Keratinocyte (primary cell): ENCODE data around the gene PNCK. TPM values are rescaled to one million over a fixed set of nuclear protein-coding genes. Genes with fewer than 3 reads are reported as not detected.

Experiments used
- DNase-seq: peaks from one replicate; pipeline ENCODE4 v3.0.0-alpha.2; 2011; ENCODE audit warnings: low read depth, missing footprints, low spot score
- FAIRE-seq: peaks from 2 replicates; lab custom pipeline; 2011; peaks lifted over from hg19 to GRCh38; lab: Jason Lieb, UNC
- H2AFZ ChIP-seq: 2 replicates; pipeline ENCODE4 v1.6.0; 2012; ENCODE audit warnings: low read length, control low read depth, inconsistent platforms; ENCODE audit not compliant: control insufficient read depth
- H3K27ac ChIP-seq: 2 replicates; pipeline ENCODE4 v1.5.1; 2011; ENCODE audit warnings: low read length; ENCODE audit not compliant: control insufficient read depth, insufficient read depth
- H3K27me3 ChIP-seq: 3 replicates; pipeline ENCODE4 v1.6.0; 2011; ENCODE audit warnings: low read length; ENCODE audit not compliant: control insufficient read depth, insufficient read depth; ENCODE audit errors: extremely low read depth
- H3K36me3 ChIP-seq, 2 experiments: 2 replicates in 1 of 2; 3 replicates in 1 of 2; pipeline ENCODE4 v1.5.1; 2011; ENCODE audit warnings: low read length in 2 of 2, mild to moderate bottlenecking in 1 of 2; ENCODE audit not compliant: control insufficient read depth in 2 of 2, insufficient read depth in 2 of 2; ENCODE audit errors: extremely low read depth in 1 of 2
- H3K4me1 ChIP-seq: 3 replicates; pipeline ENCODE4 v1.5.1; 2011; ENCODE audit warnings: low read length; ENCODE audit not compliant: control insufficient read depth, insufficient read depth; ENCODE audit errors: extremely low read depth
- H3K4me2 ChIP-seq: 3 replicates; pipeline ENCODE4 v1.6.0; 2011; ENCODE audit warnings: low read depth, low read length; ENCODE audit not compliant: control insufficient read depth, insufficient read depth; ENCODE audit errors: extremely low read depth
- H3K4me3 ChIP-seq, 3 experiments: fragments of 200-600 bp in 1 of 3; sonication (generic) in 1 of 3; 2 replicates in 2 of 3; 3 replicates in 1 of 3; pipeline ENCODE4 v1.5.1; 2011 to 2016; ENCODE audit warnings: low read length in 3 of 3, mild to moderate bottlenecking in 3 of 3, control low read depth in 2 of 3, inconsistent platforms in 1 of 3, low read depth in 1 of 3, mixed read lengths in 1 of 3, mixed run types in 1 of 3, moderate library complexity in 1 of 3; ENCODE audit not compliant: control insufficient read depth in 2 of 3, insufficient read depth in 2 of 3; ENCODE audit errors: extremely low read depth in 1 of 3
- H3K79me2 ChIP-seq: 2 replicates; pipeline ENCODE4 v1.6.0; 2012; ENCODE audit warnings: low read length; ENCODE audit not compliant: control insufficient read depth, insufficient read depth
- H3K9ac ChIP-seq: 3 replicates; pipeline ENCODE4 v1.6.0; 2011; ENCODE audit warnings: low read length; ENCODE audit not compliant: control insufficient read depth, insufficient read depth; ENCODE audit errors: extremely low read depth
- H3K9me1 ChIP-seq: 3 replicates; pipeline ENCODE4 v1.6.0; 2011; ENCODE audit warnings: low read length; ENCODE audit not compliant: control insufficient read depth, insufficient read depth; ENCODE audit errors: extremely low read depth
- H3K9me3 ChIP-seq: 2 replicates; pipeline ENCODE4 v1.5.1; 2012; ENCODE audit warnings: low read depth, low read length; ENCODE audit not compliant: control insufficient read depth
- H4K20me1 ChIP-seq: 3 replicates; pipeline ENCODE4 v1.6.0; 2011; ENCODE audit warnings: low read length; ENCODE audit not compliant: control insufficient read depth, insufficient read depth; ENCODE audit errors: extremely low read depth
- EZH2 ChIP-seq: IDR thresholded peaks from one replicate; pipeline ENCODE4 v1.6.1; 2012; ENCODE audit warnings: inconsistent platforms, mild to moderate bottlenecking, low read length, moderate library complexity
- dilution Hi-C: fragments of 300-500 bp; cut with MboI; formaldehyde crosslinking; loops from one replicate; pipeline ENCODE4 v1.7.0; 2020; ENCODE audit warnings: low sequenced_read_pairs; ENCODE audit not compliant: extremely low pct_ligation_motif_present
- polyA plus RNA-seq, 5 experiments: library from polyadenylated mRNA; depleted of rRNA in 3 of 5; stranded (reverse) in 3 of 5; stranded (forward) in 1 of 5; unstranded in 1 of 5; fragments of >200 nt; gene quantifications; 1 replicate in 1 of 5; 2 replicates in 3 of 5; 3 replicates in 1 of 5; pipeline versions ENCODE4 v1.2.1 to v1.2.3, GENCODE V29; 2011 to 2012; ENCODE audit warnings: missing spikeins in 2 of 5, low read depth in 1 of 5, low replicate concordance in 1 of 5
- TF ChIP-seq, protein P1 (sequence below), 3 experiments: IDR thresholded peaks in 1 of 3; conservative IDR thresholded peaks in 1 of 3; optimal IDR thresholded peaks in 1 of 3; 2 replicates in 2 of 3; 3 replicates in 1 of 3; pipeline versions ENCODE3 to v1.5.1; 2011; ENCODE audit warnings: low read length in 3 of 3, mild to moderate bottlenecking in 3 of 3, moderate library complexity in 2 of 3, control low read depth in 1 of 3, inconsistent platforms in 1 of 3; ENCODE audit not compliant: insufficient read depth in 2 of 3; ENCODE audit errors: extremely low read depth in 1 of 3

Gene PNCK
- polyA plus RNA-seq, 1 donor (not counting 4 experiments of a cell fraction or from before 2014, with no cell fraction given), result 0.24 TPM

DNA sequence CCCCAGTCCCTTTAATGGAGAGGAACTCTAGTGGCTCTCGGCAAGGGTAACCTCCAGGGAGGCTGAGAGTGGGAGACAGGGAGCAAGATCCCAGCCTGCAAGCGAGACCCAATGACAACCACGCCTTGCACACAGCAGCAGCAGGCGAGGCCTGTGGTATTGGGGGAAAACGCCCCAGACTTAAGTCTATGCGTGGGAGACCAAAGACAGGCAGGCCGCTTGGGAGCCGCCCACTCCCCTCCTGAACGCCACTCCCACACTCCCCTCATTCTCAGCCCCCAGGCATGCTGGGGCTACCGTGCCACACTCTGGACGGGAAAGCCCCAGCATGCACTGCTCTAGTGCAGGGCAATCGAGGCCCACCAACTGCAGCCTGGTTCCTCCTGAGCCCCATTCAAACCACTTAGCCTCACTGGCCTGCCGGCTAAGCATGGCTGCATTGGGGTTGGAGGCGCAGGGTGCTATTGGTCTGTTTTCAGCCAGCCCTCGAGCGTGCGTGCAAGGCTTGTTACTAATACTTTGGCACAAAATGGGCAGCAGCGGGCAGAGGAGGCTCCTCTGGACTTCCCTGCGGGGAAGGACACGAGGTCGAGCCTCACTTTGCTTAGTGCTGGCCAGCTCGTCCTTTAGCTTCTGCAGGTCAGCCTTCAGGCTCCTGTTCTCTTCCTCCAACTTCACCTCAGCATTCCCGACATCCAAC is 28.9 kb upstream of the PNCK start:
- FAIRE-seq (no peak), DNase-seq (no peak)
- no peak for TF ChIP-seq EZH2
- TF ChIP-seq, protein P1, sequence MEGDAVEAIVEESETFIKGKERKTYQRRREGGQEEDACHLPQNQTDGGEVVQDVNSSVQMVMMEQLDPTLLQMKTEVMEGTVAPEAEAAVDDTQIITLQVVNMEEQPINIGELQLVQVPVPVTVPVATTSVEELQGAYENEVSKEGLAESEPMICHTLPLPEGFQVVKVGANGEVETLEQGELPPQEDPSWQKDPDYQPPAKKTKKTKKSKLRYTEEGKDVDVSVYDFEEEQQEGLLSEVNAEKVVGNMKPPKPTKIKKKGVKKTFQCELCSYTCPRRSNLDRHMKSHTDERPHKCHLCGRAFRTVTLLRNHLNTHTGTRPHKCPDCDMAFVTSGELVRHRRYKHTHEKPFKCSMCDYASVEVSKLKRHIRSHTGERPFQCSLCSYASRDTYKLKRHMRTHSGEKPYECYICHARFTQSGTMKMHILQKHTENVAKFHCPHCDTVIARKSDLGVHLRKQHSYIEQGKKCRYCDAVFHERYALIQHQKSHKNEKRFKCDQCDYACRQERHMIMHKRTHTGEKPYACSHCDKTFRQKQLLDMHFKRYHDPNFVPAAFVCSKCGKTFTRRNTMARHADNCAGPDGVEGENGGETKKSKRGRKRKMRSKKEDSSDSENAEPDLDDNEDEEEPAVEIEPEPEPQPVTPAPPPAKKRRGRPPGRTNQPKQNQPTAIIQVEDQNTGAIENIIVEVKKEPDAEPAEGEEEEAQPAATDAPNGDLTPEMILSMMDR (optimal IDR thresholded peaks at IDR 0.05 in 1 of 3, IDR thresholded peaks at IDR 0.05 in 1 of 3, conservative IDR thresholded peaks at IDR 0.05 in 1 of 3; ENCODE audit: extremely low read depth in 1 of 3, insufficient read depth in 2 of 3, low read length in 3 of 3), result no peak
- Histone ChIP-seq H3K4me1 (peaks cover 30% of the 10 kb centered on the region), H3K9me1 (no peaks in the 10 kb centered on the region), H3K9ac (no peak overlapping the region), H3K27ac (no peak overlapping the region), H3K36me3 (peaks cover 0 to 9% of the 10 kb centered on the region in 2 experiments), H3K27me3 (no peaks in the 10 kb centered on the region), H2AFZ (no peak overlapping the region), H3K4me2 (no peak overlapping the region), H3K9me3 (no peaks in the 10 kb centered on the region), H4K20me1 (no peaks in the 10 kb centered on the region), H3K79me2 (no peaks in the 10 kb centered on the region), H3K4me3 (no peak overlapping the region)
- dilution Hi-C loops, result no loop called here

DNA sequence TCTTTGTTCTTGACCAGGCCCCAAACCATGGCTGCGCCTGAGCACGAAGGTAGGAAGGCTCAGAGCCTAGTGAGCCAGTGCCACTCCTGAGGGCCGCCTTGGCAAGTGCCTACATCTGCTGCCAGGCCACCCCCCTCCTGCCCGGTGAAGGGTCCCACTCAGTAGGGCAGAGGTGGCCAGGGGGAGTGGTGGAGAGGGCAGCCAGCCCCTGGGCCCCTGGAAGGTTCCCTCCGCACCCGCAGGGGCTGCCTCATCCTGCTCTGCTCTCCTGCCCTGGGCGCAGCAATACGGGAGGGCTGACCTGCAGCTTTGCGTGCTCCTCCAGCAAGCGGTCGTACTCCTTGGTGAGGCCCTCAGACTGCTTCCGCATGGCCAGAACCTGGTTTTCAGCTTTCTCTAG is 28.1 kb upstream of the PNCK start:
- dilution Hi-C loops, result no loop called here
- TF ChIP-seq, protein P1 (optimal IDR thresholded peaks at IDR 0.05 in 1 of 3, IDR thresholded peaks at IDR 0.05 in 1 of 3, conservative IDR thresholded peaks at IDR 0.05 in 1 of 3; ENCODE audit: extremely low read depth in 1 of 3, insufficient read depth in 2 of 3, low read length in 3 of 3), result no peak
- TF ChIP-seq EZH2, result no peak
- no peak for DNase-seq
- Histone ChIP-seq H3K36me3 (peaks cover 0 to 9% of the 10 kb centered on the region in 2 experiments), H3K27ac (no peak overlapping the region), H3K79me2 (no peaks in the 10 kb centered on the region), H2AFZ (no peak overlapping the region), H3K9ac (no peak overlapping the region), H4K20me1 (no peaks in the 10 kb centered on the region), H3K4me1 (peaks cover 30% of the 10 kb centered on the region), H3K9me3 (no peaks in the 10 kb centered on the region), H3K9me1 (no peaks in the 10 kb centered on the region), H3K4me3 (no peak overlapping the region), H3K27me3 (no peaks in the 10 kb centered on the region), H3K4me2 (no peak overlapping the region)
- no peak for FAIRE-seq
